ENCODE measurements around the gene SYT3.

SYT3 gene

DNA sequence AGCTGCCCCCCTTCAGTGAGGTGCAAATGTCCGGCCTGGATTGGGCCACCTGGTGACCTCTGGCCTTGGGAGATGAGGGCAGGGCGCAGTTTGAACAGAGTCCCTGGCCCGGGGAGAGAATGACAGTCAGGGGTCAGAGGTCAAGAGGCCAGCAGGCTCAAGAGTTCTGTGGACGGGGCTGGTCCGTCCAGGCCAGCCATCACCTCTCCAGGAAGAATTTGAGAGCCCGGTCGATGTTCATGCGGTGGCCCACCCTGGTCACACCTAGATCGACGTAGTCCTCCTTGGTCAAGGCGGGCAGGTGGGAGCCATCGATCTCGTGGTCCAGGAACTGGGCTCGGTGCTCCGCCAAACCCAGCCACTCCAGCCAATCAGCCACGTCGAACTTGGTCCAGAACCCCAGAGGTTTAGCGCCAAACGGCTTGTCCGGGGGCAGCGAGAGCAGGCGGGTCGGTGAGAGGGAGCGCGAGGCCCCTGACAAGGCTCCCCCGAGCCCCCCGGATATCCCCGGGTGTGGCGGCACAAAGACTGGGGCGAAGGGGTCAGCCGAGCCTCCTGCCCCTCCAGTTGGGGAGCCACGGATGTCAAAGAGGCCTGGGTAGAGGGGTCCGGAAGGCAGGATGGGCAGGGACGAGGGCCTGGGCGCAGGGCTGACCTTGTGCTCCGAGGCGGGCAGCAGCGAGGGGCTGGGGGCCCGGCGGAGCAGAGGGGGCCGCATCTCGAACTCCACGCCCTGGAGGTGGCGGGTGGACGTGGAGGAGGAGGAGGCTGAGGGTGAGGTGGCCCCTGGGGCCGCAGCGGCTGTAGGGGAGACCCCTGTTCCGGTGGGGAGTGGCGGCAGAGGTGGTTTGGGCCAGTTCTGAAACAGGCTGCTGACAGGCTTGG lies 22.3 kb upstream of the SYT3 start:
- DNase-seq: no peak

DNA sequence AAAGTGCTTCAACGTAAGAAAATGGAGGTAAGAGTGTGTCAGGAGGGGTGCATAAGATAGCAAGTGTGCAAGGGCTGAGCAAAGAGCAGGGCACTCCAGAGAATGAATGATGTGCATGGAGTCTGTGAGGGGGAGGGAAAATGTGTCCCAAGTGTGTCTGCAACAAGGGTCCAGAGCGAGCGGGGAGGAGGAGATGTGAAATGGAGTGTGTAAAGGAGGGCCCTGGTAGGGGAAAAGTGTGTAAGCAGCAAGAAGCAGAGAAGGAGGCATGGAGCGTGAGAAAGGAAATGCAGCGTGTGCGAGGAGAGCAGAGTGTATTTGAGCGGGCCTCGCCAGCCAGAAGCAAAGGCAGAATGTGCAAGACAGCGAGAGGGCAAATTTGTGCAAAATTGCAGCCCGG lies 21.3 kb upstream of the SYT3 start:
- DNase-seq: no peak

GRCh38 chr19:50660088-50660366 lies 20.3 kb upstream of the SYT3 start:
- DNase-seq: no peak

DNA sequence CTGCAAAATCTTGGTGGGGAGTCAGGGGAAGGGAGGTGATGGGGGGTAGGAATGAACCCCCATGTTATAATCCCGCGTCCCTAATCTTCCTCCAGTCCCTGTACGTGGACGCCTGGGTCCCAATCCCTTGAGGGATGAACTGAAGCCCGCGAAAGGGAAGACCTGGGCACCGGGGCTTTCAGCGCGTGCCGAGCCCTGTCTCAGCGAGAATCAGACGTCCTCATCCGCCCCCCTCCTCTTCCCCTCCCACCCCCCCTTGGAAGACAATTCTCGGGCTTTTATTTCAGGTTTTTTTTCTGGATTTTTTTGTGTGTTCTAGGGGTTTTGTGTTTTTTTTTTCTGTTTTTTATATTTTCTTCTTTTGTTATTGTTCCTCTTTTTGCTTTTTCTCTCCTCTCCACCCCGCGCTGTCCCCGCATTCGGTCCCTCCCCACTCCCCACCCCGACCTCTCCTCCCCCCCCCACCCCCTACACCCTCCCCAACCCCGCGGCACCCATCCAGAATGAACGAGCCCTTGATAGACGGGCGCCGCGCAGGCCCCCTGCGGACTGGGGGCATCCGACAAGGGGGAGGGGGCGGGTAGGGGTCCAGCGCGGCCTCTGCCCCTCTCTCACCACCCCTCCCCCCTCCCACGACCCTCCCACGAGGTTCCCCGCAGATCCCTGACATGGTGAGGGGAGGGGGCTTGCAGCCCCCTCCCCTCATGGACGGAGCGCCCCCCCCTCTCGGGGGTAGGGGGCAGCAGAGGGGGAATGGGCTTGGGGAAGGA lies 19.8 kb upstream of the SYT3 start:
- DNase-seq: no peak

GRCh38 chr19:50658441-50659317 lies 19.0 kb upstream of the SYT3 start:
- no peak for DNase-seq

- peak; percentile 59 for DNase-seq
Measured at GRCh38 chr19:50657712-50658440, 18.2 kb upstream of the SYT3 start.

- no peak for DNase-seq
Measured at GRCh38 chr19:50657222-50657669, 17.6 kb upstream of the SYT3 start.

GRCh38 chr19:50654882-50655281 lies 15.2 kb upstream of the SYT3 start:
- DNase-seq: no peak

DNA sequence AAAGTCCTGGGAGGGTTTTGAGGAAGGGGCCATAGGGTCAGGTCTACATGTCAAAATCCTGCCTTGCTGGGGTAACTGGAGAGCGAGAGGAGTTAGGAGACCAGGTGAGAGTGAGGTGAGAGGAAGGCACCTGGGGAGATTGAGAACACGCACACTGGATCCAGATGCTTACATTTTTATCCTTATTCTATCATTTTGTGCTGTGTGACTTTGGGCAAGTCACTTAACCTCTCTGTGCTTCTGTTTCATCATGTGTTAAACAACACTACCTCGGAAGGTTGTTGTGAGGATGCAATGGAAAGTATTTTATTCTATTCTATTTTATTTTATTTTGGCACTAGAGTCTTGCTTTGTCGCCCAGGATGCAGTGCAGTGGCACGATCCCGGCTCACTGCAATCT lies 13.0 kb upstream of the SYT3 start:
- DNase-seq: no peak

- DNase-seq: no peak
Measured at GRCh38 chr19:50651174-50651573, 11.5 kb upstream of the SYT3 start.

DNA sequence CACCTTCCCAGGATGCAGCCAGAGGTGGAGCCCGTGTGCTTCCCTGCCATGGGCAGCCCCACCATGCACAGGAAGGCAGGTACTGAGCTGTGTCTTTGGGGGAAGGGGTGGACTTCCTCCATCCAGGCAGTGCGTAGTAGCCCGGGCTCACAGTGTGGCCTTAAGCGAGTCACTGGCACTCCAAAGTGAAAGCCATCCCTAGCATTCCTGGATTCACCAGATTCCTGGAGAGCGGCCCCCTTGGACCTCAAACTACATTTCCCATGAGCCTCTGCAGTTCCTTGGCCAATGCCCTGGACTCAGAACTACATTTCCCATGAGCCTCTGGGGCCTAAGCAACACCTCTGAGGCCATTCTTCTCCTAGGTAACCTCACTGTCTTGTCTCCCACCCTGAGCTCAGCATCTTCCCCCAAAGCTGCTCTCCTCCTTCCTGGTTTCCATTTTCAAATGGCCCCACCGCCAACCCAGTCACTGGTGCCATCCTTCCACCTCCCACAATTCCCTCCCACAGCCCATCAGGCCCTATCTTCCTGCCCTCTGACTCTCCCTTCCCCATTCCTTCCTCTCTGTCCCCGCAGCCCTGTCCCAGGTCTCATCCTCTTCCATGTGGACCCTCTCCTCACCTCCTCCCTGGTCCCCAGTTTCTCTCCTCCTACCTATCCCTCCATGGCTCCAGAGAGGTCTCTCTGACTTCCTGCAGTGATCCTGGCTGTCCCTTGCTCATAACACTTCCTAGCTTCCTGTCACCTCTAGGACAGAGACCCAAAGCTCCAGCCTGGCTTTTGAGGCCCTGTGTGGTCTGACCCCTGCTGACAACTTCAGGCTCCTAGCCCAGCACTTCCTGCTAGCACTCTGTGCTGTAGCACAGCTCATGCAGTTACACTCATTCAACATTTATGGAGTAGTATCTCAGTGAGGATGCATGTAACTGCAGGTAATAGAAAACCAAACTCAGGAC lies 10.0 kb upstream of the SYT3 start, which contains the start of gene C19orf81:
C19orf81 (plus strand) TSS at position 13 of the 959 bp plus-strand sequence; CDS start at position 13, 0 bp downstream.
- DNase-seq: no peak

DNA sequence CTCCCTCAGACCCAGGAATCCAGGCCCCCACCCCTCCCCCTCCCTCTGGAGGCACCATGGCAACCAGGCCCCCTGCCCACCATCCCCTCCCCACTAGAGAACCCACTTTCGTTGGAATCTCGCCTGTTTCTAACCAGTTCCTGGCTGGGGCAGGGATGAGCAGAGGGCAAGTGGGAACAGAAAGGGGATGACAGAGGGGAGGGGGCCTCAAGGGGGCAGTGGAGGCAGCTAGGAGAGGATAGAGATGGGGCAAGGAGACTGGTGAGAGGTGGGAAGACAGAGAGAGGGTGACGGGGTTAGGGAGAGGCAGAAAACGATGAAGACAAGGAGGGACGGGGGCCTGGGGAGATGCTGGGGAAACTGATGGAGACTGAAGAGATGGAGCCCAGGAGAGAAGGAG lies 9.0 kb upstream of the SYT3 start:
- DNase-seq: no peak

DNA sequence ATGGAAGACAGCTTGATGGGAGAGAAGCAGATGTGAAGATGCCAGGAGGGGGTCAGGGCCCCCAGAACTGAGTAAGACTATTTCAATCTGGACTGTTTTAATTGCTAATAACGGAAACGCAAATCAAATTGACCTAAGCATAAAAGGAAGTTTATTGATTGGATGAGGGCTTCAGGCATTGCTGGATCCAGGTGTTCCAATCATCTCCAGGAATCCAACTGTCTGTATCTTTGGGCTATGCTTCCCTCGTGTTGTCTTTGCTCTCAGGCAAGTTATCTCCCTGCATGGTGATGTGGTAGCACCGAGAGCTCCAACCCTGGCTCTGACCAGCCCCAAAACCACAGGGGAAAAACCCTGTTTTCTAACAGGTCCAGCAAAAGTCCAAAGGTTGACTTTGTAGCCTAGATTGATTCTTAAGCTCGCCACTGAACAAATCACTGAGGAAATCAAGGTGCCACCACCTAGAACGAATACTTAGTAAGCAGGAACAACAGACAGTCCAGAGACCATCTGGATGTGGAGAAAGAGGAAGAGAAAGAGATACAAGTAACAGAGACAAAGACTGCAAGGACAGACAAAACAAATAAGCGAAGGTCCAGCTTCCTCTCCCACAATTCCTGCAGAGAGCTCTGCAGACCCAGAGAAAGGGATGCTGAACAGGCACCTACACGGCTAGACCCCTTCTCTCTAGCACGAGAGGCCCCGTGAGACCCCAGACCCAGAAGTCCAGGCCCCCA lies 8.4 kb upstream of the SYT3 start:
- no peak for DNase-seq

- DNase-seq: no peak
Measured at GRCh38 chr19:50646074-50646807, 6.6 kb upstream of the SYT3 start.

DNA sequence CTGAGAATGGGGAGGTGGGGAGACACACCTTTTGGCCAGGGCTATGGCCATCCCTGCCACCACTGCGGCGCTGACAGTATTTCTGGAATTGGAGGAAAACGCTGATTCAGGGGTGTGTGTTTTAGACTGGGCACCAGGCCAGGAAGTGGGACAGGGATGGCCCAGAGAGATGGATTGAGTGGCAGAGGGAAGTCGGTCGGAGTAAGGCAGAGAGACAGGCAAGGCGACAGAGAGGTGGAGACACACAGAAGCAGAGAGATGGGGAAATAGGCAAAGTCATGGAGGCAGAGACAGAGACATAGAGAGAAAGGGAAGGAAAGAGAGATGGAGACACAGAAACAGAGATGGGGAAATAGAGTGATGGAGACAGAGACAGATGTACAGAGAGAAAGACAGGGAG lies 5.4 kb upstream of the SYT3 start:
- no peak for DNase-seq

GRCh38 chr19:50644315-50644915 lies 4.7 kb upstream of the SYT3 start:
- DNase-seq: no peak

- DNase-seq: no peak
Measured at GRCh38 chr19:50640368-50640767, 687 bp upstream of the SYT3 start.

DNA sequence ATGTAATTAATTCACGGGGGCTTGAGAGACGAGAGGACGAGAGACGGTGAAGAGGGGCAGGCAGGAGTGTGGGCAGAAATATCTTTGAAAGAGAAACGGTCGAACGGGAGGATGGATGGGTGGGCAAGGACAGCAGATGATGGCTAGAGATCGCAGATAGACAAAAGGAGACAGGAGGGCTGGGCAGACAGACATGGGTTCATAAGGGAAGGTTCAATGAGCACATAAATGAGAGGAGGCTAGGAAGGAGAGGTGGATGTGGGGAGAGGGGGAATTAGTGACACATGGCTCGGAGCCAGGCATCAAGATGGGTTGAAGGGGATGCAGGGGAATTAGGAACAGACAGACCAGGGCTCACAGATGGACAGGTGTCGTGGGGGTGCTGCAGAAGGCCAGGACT lies 1.1 kb downstream of the SYT3 start:
- DNase-seq: no peak

GRCh38 chr19:50636317-50637085 lies 3.2 kb downstream of the SYT3 start:
- no peak for DNase-seq
